Neural cell (in vitro differentiated cells): Measurements from ENCODE around the gene KRTAP5-9.

ENCODE experiments used
- EP300 ChIP-seq: fragments of 450-650 bp; conservative IDR thresholded peaks from 2 replicates; pipeline ENCODE4 v1.6.1; 2014; ENCODE audit warnings: antibody characterized with exemption, mild to moderate bottlenecking, moderate library complexity; ENCODE audit not compliant: poor library complexity, severe bottlenecking
- EZH2 ChIP-seq: fragments of 200-600, 300-800 bp; shearing (Covaris generic), sonication (generic); IDR thresholded peaks from 2 replicates; pipeline ENCODE4 v1.6.1; 2014; ENCODE audit warnings: antibody characterized with exemption, low read length, borderline replicate concordance, mild to moderate bottlenecking; ENCODE audit not compliant: insufficient read depth, poor library complexity, severe bottlenecking
- MXI1 ChIP-seq: fragments of 450-650 bp; conservative IDR thresholded peaks from 2 replicates; pipeline ENCODE4 v1.6.1; 2014; ENCODE audit warnings: antibody characterized with exemption, mild to moderate bottlenecking; ENCODE audit not compliant: poor library complexity, severe bottlenecking
- TF ChIP-seq, protein P1 (sequence below): fragments of 450-650 bp; IDR thresholded peaks from 2 replicates; pipeline ENCODE4 v1.5.1; 2014; ENCODE audit warnings: antibody characterized with exemption, mild to moderate bottlenecking, moderate library complexity; ENCODE audit not compliant: poor library complexity, severe bottlenecking
- TF ChIP-seq, protein P2 (sequence below): IDR thresholded peaks from 2 replicates; pipeline ENCODE4 v1.6.1; 2012; ENCODE audit warnings: borderline replicate concordance

GRCh38 chr11:71504531-71504930 lies 43.7 kb upstream of the KRTAP5-9 start:
- TF ChIP-seq, protein P1, sequence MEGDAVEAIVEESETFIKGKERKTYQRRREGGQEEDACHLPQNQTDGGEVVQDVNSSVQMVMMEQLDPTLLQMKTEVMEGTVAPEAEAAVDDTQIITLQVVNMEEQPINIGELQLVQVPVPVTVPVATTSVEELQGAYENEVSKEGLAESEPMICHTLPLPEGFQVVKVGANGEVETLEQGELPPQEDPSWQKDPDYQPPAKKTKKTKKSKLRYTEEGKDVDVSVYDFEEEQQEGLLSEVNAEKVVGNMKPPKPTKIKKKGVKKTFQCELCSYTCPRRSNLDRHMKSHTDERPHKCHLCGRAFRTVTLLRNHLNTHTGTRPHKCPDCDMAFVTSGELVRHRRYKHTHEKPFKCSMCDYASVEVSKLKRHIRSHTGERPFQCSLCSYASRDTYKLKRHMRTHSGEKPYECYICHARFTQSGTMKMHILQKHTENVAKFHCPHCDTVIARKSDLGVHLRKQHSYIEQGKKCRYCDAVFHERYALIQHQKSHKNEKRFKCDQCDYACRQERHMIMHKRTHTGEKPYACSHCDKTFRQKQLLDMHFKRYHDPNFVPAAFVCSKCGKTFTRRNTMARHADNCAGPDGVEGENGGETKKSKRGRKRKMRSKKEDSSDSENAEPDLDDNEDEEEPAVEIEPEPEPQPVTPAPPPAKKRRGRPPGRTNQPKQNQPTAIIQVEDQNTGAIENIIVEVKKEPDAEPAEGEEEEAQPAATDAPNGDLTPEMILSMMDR, result no peak
- TF ChIP-seq, protein P2, sequence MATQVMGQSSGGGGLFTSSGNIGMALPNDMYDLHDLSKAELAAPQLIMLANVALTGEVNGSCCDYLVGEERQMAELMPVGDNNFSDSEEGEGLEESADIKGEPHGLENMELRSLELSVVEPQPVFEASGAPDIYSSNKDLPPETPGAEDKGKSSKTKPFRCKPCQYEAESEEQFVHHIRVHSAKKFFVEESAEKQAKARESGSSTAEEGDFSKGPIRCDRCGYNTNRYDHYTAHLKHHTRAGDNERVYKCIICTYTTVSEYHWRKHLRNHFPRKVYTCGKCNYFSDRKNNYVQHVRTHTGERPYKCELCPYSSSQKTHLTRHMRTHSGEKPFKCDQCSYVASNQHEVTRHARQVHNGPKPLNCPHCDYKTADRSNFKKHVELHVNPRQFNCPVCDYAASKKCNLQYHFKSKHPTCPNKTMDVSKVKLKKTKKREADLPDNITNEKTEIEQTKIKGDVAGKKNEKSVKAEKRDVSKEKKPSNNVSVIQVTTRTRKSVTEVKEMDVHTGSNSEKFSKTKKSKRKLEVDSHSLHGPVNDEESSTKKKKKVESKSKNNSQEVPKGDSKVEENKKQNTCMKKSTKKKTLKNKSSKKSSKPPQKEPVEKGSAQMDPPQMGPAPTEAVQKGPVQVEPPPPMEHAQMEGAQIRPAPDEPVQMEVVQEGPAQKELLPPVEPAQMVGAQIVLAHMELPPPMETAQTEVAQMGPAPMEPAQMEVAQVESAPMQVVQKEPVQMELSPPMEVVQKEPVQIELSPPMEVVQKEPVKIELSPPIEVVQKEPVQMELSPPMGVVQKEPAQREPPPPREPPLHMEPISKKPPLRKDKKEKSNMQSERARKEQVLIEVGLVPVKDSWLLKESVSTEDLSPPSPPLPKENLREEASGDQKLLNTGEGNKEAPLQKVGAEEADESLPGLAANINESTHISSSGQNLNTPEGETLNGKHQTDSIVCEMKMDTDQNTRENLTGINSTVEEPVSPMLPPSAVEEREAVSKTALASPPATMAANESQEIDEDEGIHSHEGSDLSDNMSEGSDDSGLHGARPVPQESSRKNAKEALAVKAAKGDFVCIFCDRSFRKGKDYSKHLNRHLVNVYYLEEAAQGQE, result no peak
- no peak for TF ChIP-seq EZH2
- TF ChIP-seq EP300, result no peak
- TF ChIP-seq MXI1, result no peak
